H1 (cell line): ENCODE measurements around the gene RGS16. TPM values are rescaled to one million over a fixed set of nuclear protein-coding genes. Genes with fewer than 3 reads are reported as not detected.

Experiments used
- CTCF ChIA-PET: fragments of 300-600 bp; sonication (Branson Sonifier 250); formaldehyde crosslinking; loops from one replicate; lab custom pipeline; 2021; ENCODE audit not compliant: partially characterized antibody; lab: Charles Lee
- POLR2A ChIA-PET: fragments of 300-600 bp; sonication (Branson Sonifier 250); formaldehyde crosslinking; loops from one replicate; lab custom pipeline; 2021; ENCODE audit warnings: inconsistent platforms; ENCODE audit not compliant: partially characterized antibody; lab: Charles Lee
- DNase-seq, 2 experiments: peaks; one replicate each; pipeline versions ENCODE4 v3.0.0 to v3.0.0-alpha.2; 2010 to 2022; ENCODE audit warnings: low spot score in 2 of 2, low read depth in 1 of 2, mixed read lengths in 1 of 2
- FAIRE-seq: peaks from 2 replicates; lab custom pipeline; 2011; peaks lifted over from hg19 to GRCh38; lab: Jason Lieb, UNC
- H2AFZ ChIP-seq: 2 replicates; pipeline ENCODE4 v1.8.1; 2012; ENCODE audit warnings: low read length, inconsistent platforms
- H2AK5ac ChIP-seq: 2 replicates; pipeline ENCODE4 v1.6.1; 2013; ENCODE audit warnings: low read depth, low read length
- H2BK120ac ChIP-seq: replicated peaks from 2 replicates; pipeline ENCODE3; 2013; ENCODE audit warnings: low read depth, low read length, inconsistent platforms
- H2BK12ac ChIP-seq: 2 replicates; pipeline ENCODE4 v1.6.1; 2013; ENCODE audit warnings: low read depth, low read length
- H2BK15ac ChIP-seq: 2 replicates; pipeline ENCODE4 v1.6.1; 2013; ENCODE audit warnings: low read length
- H2BK20ac ChIP-seq: 2 replicates; pipeline ENCODE4 v1.6.1; 2013; ENCODE audit warnings: low read length
- H2BK5ac ChIP-seq: 2 replicates; pipeline ENCODE4 v1.6.1; 2013; ENCODE audit warnings: low read depth, low read length
- H3K14ac ChIP-seq: 2 replicates; pipeline ENCODE4 v1.6.1; 2013; ENCODE audit warnings: inconsistent platforms; ENCODE audit not compliant: insufficient read length
- H3K18ac ChIP-seq: 2 replicates; pipeline ENCODE4 v1.6.1; 2013; ENCODE audit warnings: low read length; ENCODE audit errors: extremely low read depth
- H3K23ac ChIP-seq: 2 replicates; pipeline ENCODE4 v1.6.1; 2013; ENCODE audit warnings: inconsistent platforms; ENCODE audit not compliant: insufficient read length
- H3K23me2 ChIP-seq: 2 replicates; pipeline ENCODE4 v1.6.1; 2013; ENCODE audit warnings: low read depth, low read length
- H3K27ac ChIP-seq: 2 replicates; pipeline ENCODE4 v1.6.1; 2011; ENCODE audit warnings: low read depth, low read length, inconsistent platforms
- H3K27me3 ChIP-seq, 4 experiments: replicated peaks in 1 of 4; 1 replicate in 1 of 4; 2 replicates in 3 of 4; pipeline versions ENCODE4 v1.6.1 to v1.8.1; 2011 to 2013; ENCODE audit warnings: low read length in 3 of 4, mild to moderate bottlenecking in 3 of 4, inconsistent platforms in 2 of 4, mixed read lengths in 2 of 4, moderate library complexity in 1 of 4; ENCODE audit not compliant: control insufficient read depth in 3 of 4, insufficient read depth in 3 of 4; ENCODE audit errors: extremely low read depth in 1 of 4
- H3K36me3 ChIP-seq, 4 experiments: 2 replicates each; pipeline versions ENCODE4 v1.6.1 to v1.8.1; 2011 to 2013; ENCODE audit warnings: mild to moderate bottlenecking in 4 of 4, low read length in 3 of 4, moderate library complexity in 2 of 4, control low read depth in 1 of 4, inconsistent platforms in 1 of 4; ENCODE audit not compliant: insufficient read depth in 4 of 4, control insufficient read depth in 2 of 4
- H3K4ac ChIP-seq: replicated peaks from 2 replicates; pipeline ENCODE3; 2013; ENCODE audit warnings: low read length, low read depth, mixed read lengths, inconsistent platforms; ENCODE audit not compliant: insufficient read length
- H3K4me1 ChIP-seq, 4 experiments: replicated peaks in 1 of 4; 1 replicate in 1 of 4; 2 replicates in 3 of 4; pipeline versions ENCODE4 v1.6.1 to v1.8.1; 2011 to 2013; ENCODE audit warnings: low read length in 3 of 4, inconsistent platforms in 2 of 4, mixed read lengths in 1 of 4; ENCODE audit not compliant: insufficient read depth in 4 of 4, control insufficient read depth in 3 of 4
- H3K4me2 ChIP-seq, 2 experiments: 2 replicates each; pipeline versions ENCODE4 v1.6.1 to v1.8.1; 2011 to 2013; ENCODE audit warnings: low read depth in 2 of 2, low read length in 2 of 2, control low read depth in 1 of 2, inconsistent platforms in 1 of 2, mild to moderate bottlenecking in 1 of 2; ENCODE audit not compliant: insufficient read depth in 1 of 2
- H3K4me3 ChIP-seq, 4 experiments: fragments of 200-600, 300-600 bp in 1 of 4; sonication (generic), shearing (Covaris generic), sonication (Bioruptor Twin) in 1 of 4; 2 replicates each; pipeline versions ENCODE4 v1.5.1 to v1.8.1; 2011 to 2016; ENCODE audit warnings: low read length in 4 of 4, low read depth in 3 of 4, control low read depth in 2 of 4, inconsistent platforms in 2 of 4, mild to moderate bottlenecking in 2 of 4, mixed read lengths in 1 of 4, moderate library complexity in 1 of 4; ENCODE audit not compliant: insufficient read depth in 2 of 4; ENCODE audit errors: extremely low read depth in 1 of 4
- H3K56ac ChIP-seq: replicated peaks from 2 replicates; pipeline ENCODE3; 2013; ENCODE audit warnings: low read depth, mild to moderate bottlenecking, mixed read lengths, low read length, inconsistent platforms; ENCODE audit not compliant: insufficient read length
- H3K79me1 ChIP-seq: 2 replicates; pipeline ENCODE4 v1.6.1; 2013; ENCODE audit warnings: low read depth, low read length, control low read depth
- H3K79me2 ChIP-seq, 2 experiments: 2 replicates each; pipeline versions ENCODE4 v1.6.1 to v1.8.1; 2012 to 2013; ENCODE audit warnings: low read length in 2 of 2, mild to moderate bottlenecking in 2 of 2, inconsistent platforms in 1 of 2; ENCODE audit not compliant: insufficient read depth in 2 of 2, control insufficient read depth in 1 of 2
- H3K9ac ChIP-seq, 4 experiments: replicated peaks in 1 of 4; 1 replicate in 1 of 4; 2 replicates in 3 of 4; pipeline versions ENCODE4 v1.6.1 to v1.8.1; 2011 to 2013; ENCODE audit warnings: low read depth in 3 of 4, low read length in 3 of 4, control low read depth in 2 of 4, mild to moderate bottlenecking in 2 of 4, moderate library complexity in 2 of 4, inconsistent platforms in 1 of 4; ENCODE audit errors: extremely low read depth in 1 of 4
- H3K9me3 ChIP-seq, 2 experiments: 2 replicates each; pipeline versions ENCODE4 v1.6.1 to v1.8.1; 2012 to 2013; ENCODE audit warnings: mild to moderate bottlenecking in 2 of 2, moderate library complexity in 2 of 2, control low read depth in 1 of 2, inconsistent platforms in 1 of 2, low read depth in 1 of 2, low read length in 1 of 2, mixed read lengths in 1 of 2; ENCODE audit not compliant: insufficient read depth in 2 of 2
- H4K20me1 ChIP-seq, 2 experiments: replicated peaks in 1 of 2; 2 replicates each; pipeline versions ENCODE3 to v1.8.1; 2011 to 2013; ENCODE audit warnings: inconsistent platforms in 2 of 2, low read length in 2 of 2, mild to moderate bottlenecking in 1 of 2; ENCODE audit not compliant: insufficient read depth in 2 of 2, control insufficient read depth in 1 of 2
- H4K5ac ChIP-seq: 2 replicates; pipeline ENCODE4 v1.6.1; 2013; ENCODE audit warnings: low read length, low read depth, mixed read lengths, inconsistent platforms; ENCODE audit not compliant: insufficient read length
- H4K8ac ChIP-seq: 2 replicates; pipeline ENCODE4 v1.8.0; 2013; ENCODE audit warnings: mild to moderate bottlenecking, moderate library complexity, low read length, inconsistent platforms; ENCODE audit not compliant: insufficient read depth; ENCODE audit errors: extremely low read depth
- H4K91ac ChIP-seq: replicated peaks from 2 replicates; pipeline ENCODE3; 2013; ENCODE audit warnings: low read length, mixed read lengths, inconsistent platforms; ENCODE audit not compliant: insufficient read length
- KDM1A ChIP-seq: fragments of 200-600, 300-600 bp; sonication (generic); IDR thresholded peaks from 2 replicates; pipeline ENCODE4 v1.7.1; 2016; ENCODE audit warnings: mild to moderate bottlenecking, low read length, borderline replicate concordance
- PHF8 ChIP-seq: fragments of 200-600 bp; sonication (generic); conservative IDR thresholded peaks from 2 replicates; pipeline ENCODE4 v1.7.1; 2012; ENCODE audit warnings: low read depth, mild to moderate bottlenecking, inconsistent platforms, low read length, moderate library complexity
- SP2 ChIP-seq: IDR thresholded peaks from 2 replicates; pipeline ENCODE4 v1.6.1; 2012; ENCODE audit warnings: mild to moderate bottlenecking, low read length, inconsistent platforms
- WGBS, 2 experiments: shearing (Covaris generic) in 1 of 2; methylation state at CpG; one replicate each; pipeline versions ENCODE4 v1.1.6 to v1.1.7; 2013 to 2015; ENCODE audit warnings: low lambda C conversion rate in 2 of 2, mixed read lengths in 2 of 2, inconsistent platforms in 1 of 2, low coverage in 1 of 2, missing lambda C conversion rate in 1 of 2; ENCODE audit not compliant: insufficient replicate concordance in 2 of 2, insufficient coverage in 1 of 2, insufficient read length in 1 of 2; ENCODE audit errors: extremely low coverage in 1 of 2, missing lambda C conversion rate in 1 of 2; 5-methylcytosine and 5-hydroxymethylcytosine counted together
- polyA plus RNA-seq, 7 experiments: library from polyadenylated mRNA; depleted of rRNA in 3 of 7; stranded (reverse) in 5 of 7; unstranded in 2 of 7; fragments of >200 nt in 5 of 7; fragments of 200-250 nt in 2 of 7; gene quantifications; 1 replicate in 5 of 7; 2 replicates in 1 of 7; 4 replicates in 1 of 7; pipeline versions ENCODE4 v1.2.1 to v1.2.3, GENCODE V29; 2011 to 2013; ENCODE audit warnings: missing spikeins in 2 of 7, mixed read lengths in 2 of 7
- total RNA-seq: library from RNA; stranded (reverse); fragmentation: NEBNext Ultra II Directional; extraction: Animal tissue kit (Norgen Biotek cat#: 25700); gene quantifications from 2 replicates; pipeline ENCODE4 v1.2.1, GENCODE V29; 2021

Gene RGS16
- total and polyA plus RNA-seq, 2 of the 8 experiments (the other 6 are each of a cell fraction or from before 2014, with no cell fraction given): 5.7 to 9.8 TPM

- Histone ChIP-seq H2AFZ (no peak overlapping the region), H2AK5ac (no peak overlapping the region), H4K20me1 (no peaks in the 10 kb centered on the region), H3K9me3 (no peaks in the 10 kb centered on the region), H3K9ac (no peak overlapping the region), H2BK5ac (no peak overlapping the region), H3K4me3 (no peak overlapping the region), H3K27me3 (no peaks in the 10 kb centered on the region), H4K8ac (no peak overlapping the region), H3K14ac (no peak overlapping the region), H3K56ac (no peak overlapping the region), H4K5ac (no peak overlapping the region), H2BK120ac (no peak overlapping the region), H3K4ac (no peak overlapping the region), H3K79me2 (no peaks in the 10 kb centered on the region), H3K36me3 (no peaks in the 10 kb centered on the region), H2BK15ac (no peak overlapping the region), H3K18ac (no peak overlapping the region), H3K79me1 (no peaks in the 10 kb centered on the region), H3K27ac (no peak overlapping the region), H3K4me1 (peaks cover 6 to 19% (median 12%) of the 10 kb centered on the region in 4 experiments; a peak in 6 of 7 replicates), H3K23me2 (no peaks in the 10 kb centered on the region; the same call in 1 of the 2 replicates), H3K23ac (no peak overlapping the region), H4K91ac (no peak overlapping the region), H2BK20ac (no peak overlapping the region), H3K4me2 (no peak overlapping the region), H2BK12ac (no peak overlapping the region)
- POLR2A ChIA-PET: interaction anchor here (15.8 kb wide), 1 partner anchor 17 kb away, joined by 107 read pairs; no protein-coding TSS in a partner anchor
- TF ChIP-seq KDM1A (0 out of 2 replicates have a peak, but pooled peaks have one; percentile 21), SP2 (no peak), PHF8 (no peak)
- 83 to 100% methylated on average over 1 of the region's 1 CpG for WGBS, 2 experiments
- no peak for DNase-seq
- CTCF ChIA-PET: interaction anchor here (5.0 kb wide), 1 partner anchor 152 kb away, joined by 35 read pairs; no protein-coding TSS in a partner anchor
- no peak for FAIRE-seq
Measured at GRCh38 chr1:182631954-182632353, 27.8 kb upstream of the RGS16 start.
